COLO829 (cell line): ENCODE measurements around the gene NRGN.
"Not testable (repeated sequence)": the region's sequence is repeated elsewhere in the genome, so short reads cannot be mapped to it uniquely, and the experiment has no call there.

Experiments used
- DNase-seq: peaks from one replicate; pipeline ENCODE4 v3.0.0; 2012; ENCODE audit warnings: low spot score

The NRGN gene

GRCh38 chr11:124758355-124759265, 18.9 kb downstream of the NRGN start:
- peak; percentile 30 for DNase-seq

- DNase-seq: no peak
Measured at GRCh38 chr11:124759266-124760204, 19.8 kb downstream of the NRGN start.

GRCh38 chr11:124760205-124760652, 20.5 kb downstream of the NRGN start:
- no peak for DNase-seq

GRCh38 chr11:124760806-124761205, 21.1 kb downstream of the NRGN start:
- no peak for DNase-seq

GRCh38 chr11:124761301-124762104, 21.8 kb downstream of the NRGN start:
- no peak for DNase-seq

GRCh38 chr11:124762105-124762623, 22.4 kb downstream of the NRGN start, which contains the start of gene ESAM:
Gene ESAM (minus strand): TSS chr11:124762290. CDS start chr11:124762154, 136 bp downstream.
- no peak for DNase-seq

GRCh38 chr11:124762624-124763155, 22.9 kb downstream of the NRGN start:
- no peak for DNase-seq

- DNase-seq: peak; percentile 37
Measured at GRCh38 chr11:124763156-124763947, 23.6 kb downstream of the NRGN start.

- no peak for DNase-seq
Measured at GRCh38 chr11:124766156-124766555, 26.4 kb downstream of the NRGN start.

- no peak for DNase-seq
Measured at GRCh38 chr11:124768914-124769313, 29.2 kb downstream of the NRGN start.

GRCh38 chr11:124769806-124770774, 30.3 kb downstream of the NRGN start:
- DNase-seq: no peak

GRCh38 chr11:124770959-124771358, 31.2 kb downstream of the NRGN start:
- not testable (repeated sequence) for DNase-seq

GRCh38 chr11:124776865-124777645, 37.3 kb downstream of the NRGN start:
- no peak for DNase-seq

GRCh38 chr11:124778281-124778680, 38.5 kb downstream of the NRGN start:
- no peak for DNase-seq

- no peak for DNase-seq
Measured at GRCh38 chr11:124779568-124779967, 39.8 kb downstream of the NRGN start.

- DNase-seq: no peak
Measured at GRCh38 chr11:124783002-124783401, 43.3 kb downstream of the NRGN start.

GRCh38 chr11:124784051-124784450, 44.3 kb downstream of the NRGN start:
- no peak for DNase-seq

GRCh38 chr11:124788521-124788920, 48.8 kb downstream of the NRGN start:
- DNase-seq: no peak
